T-helper 2 cell treated with Interferon-gamma antibody and Interleukin-4, amounts not matched to agents 5 μg/mL and 100 μg/mL, for 36 hours (primary cell): ENCODE measurements around the gene PIAS1.
"Not testable (repeated sequence)": the region's sequence is repeated elsewhere in the genome, so short reads cannot be mapped to it uniquely, and the experiment has no call there.

ENCODE experiments used
- DNase-seq: peaks from one replicate; pipeline ENCODE4 v3.0.0; 2021; ENCODE audit warnings: low spot score
- H3K27ac Mint-ChIP-seq: one replicate; pipeline ENCODE4 v1.8.0; 2021; ENCODE audit warnings: mild to moderate bottlenecking, mixed read lengths
- H3K27me3 Mint-ChIP-seq: one replicate; pipeline ENCODE4 v1.8.0; 2021; ENCODE audit warnings: low read depth, mixed read lengths
- H3K36me3 Mint-ChIP-seq: one replicate; pipeline ENCODE4 v1.8.0; 2021; ENCODE audit warnings: low read depth, mixed read lengths
- H3K4me1 Mint-ChIP-seq: one replicate; pipeline ENCODE4 v1.8.0; 2021; ENCODE audit warnings: low read depth, mixed read lengths
- H3K4me3 Mint-ChIP-seq: one replicate; pipeline ENCODE4 v1.8.0; 2022; ENCODE audit warnings: mild to moderate bottlenecking, moderate library complexity, mixed read lengths
- H3K9me3 Mint-ChIP-seq: one replicate; pipeline ENCODE4 v1.8.0; 2021; ENCODE audit warnings: mixed read lengths

PIAS1 gene

DNA sequence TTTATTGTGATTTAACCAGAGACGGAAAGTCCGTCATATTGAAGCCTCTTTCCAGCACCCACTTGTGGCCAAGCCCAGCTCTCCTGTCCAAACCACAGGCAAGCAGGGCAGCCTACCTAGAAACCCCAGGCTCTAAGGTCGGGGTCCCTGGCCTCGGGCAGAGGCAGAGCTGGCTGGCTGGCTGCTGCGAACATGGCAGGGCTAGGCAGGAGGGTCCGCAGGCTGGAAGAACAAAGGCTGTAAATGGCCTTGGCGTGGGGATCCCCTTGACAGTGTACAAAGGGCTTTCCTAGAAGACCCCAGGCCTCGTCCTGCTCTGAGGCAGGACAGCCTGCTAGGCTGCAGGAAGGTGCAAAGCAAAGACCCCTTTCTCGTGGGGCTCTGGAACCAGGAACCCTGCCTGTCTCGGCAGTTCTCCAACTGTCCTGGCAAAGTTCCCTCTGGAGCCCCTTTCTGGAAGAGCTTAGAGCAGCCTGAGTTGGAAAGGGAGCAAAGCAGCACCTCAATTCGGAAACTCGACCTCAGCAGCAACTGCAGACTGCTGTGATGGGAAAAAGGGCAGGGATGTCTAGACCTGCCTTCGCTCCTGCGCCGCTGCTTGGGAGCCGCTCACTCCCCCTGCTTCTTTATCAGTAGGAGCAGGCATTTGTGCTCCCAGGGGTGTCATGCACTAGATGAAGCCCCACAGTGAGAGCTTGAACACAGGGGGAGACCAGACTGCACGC lies 142.5 kb downstream of the PIAS1 start:
- Mint-ChIP-seq H3K27ac (no peak overlapping the region), H3K4me1 (peaks cover 4% of the 10 kb centered on the region), H3K36me3 (peaks cover 37% of the 10 kb centered on the region)

DNA sequence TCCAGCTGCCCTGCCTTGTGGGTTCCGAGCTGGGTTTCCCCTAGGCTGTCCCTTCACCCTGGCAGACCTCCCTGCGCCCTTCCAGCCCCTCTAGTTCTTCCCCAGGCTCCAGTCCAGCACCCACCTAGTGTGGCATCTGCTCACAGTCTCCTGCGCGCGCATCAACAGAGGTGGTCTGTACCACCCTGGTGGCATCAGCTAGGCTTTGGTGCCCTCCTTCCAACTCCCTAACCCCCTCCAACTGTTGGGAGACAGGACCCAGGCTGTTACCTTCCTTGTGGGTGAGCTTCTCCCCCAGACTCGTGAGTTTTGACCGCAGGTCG lies 143.0 kb downstream of the PIAS1 start:
- H3K27ac Mint-ChIP-seq = peak overlapping the region; percentile 55
- H3K9me3 Mint-ChIP-seq = no peaks in the 10 kb centered on the region
- DNase-seq = no peak
- H3K4me1 Mint-ChIP-seq = peaks cover 6% of the 10 kb centered on the region
- peaks cover 34% of the 10 kb centered on the region for H3K36me3 Mint-ChIP-seq
- no peak overlapping the region for H3K4me3 Mint-ChIP-seq
- no peaks in the 10 kb centered on the region for H3K27me3 Mint-ChIP-seq

More for the DNA sequence above, 142.5 kb downstream of the PIAS1 start:
- H3K27me3 Mint-ChIP-seq = no peaks in the 10 kb centered on the region
- DNase-seq = no peak
- H3K4me3 Mint-ChIP-seq = no peak overlapping the region
- H3K9me3 Mint-ChIP-seq = no peaks in the 10 kb centered on the region

DNA sequence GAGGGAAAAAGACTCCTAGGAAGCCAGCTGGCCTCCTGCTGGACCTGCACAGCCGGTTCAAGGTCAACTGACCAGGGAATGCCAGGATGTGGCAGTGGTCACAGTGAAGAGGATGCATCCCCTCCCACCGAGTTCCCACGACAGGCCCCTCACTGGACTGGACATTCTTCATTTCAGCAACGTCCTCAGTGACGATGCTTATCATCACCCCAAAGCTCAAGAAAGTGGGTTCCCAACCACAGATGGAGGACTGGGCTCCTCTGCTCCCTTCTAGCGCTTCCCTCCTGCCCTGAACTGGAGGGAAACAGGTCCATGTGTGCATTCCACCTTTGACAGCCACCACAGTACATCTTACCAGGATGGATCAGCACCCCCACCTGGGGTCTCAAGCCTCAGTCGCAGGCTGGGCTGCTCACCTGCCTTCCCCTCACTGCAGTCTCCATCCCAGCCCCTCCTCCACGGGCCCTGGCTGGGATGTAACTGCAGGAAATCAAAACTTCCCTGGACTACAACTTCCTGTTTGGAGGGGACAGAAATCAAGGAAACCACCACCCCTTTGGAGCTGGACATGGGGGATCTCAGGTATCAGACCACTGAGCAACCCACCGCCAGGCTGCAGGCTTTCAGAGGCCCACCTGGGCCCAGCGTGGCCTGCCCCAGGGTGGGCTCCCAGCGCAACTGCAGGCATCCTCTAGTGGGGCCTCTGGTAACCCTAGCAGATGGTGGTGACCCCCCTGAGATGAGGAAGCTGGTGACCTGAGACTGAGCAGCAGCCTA lies 143.7 kb downstream of the PIAS1 start:
- Mint-ChIP-seq H3K9me3 (no peaks in the 10 kb centered on the region), H3K36me3 (peaks cover 29% of the 10 kb centered on the region), H3K27ac (peak overlapping the region; percentile 65), H3K4me3 (no peak overlapping the region), H3K27me3 (no peaks in the 10 kb centered on the region), H3K4me1 (peaks cover 6% of the 10 kb centered on the region)
- no peak for DNase-seq

DNA sequence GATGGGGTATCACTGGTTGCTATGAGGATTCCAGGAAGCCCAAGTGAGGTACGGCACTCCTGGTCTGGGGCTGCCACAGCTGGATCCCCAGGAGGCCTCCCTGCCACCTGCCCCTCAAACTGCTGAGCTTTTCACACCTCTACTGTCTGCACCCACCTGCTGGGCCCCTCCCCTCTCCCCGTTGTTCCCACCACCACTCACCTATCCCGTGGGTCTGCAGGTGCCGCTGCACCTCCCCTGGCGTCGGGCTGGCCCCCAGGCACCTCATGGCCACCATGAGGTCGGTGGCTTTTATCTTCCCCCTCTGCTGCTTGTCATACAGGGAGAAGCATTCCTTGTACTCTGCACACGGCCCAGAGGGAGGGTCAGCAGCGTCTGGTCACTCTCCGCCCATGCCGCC lies 145.2 kb downstream of the PIAS1 start:
- H3K9me3 Mint-ChIP-seq = no peaks in the 10 kb centered on the region
- no peak for DNase-seq
- H3K4me1 Mint-ChIP-seq = peaks cover 6% of the 10 kb centered on the region
- H3K36me3 Mint-ChIP-seq = peaks cover 18% of the 10 kb centered on the region
- H3K4me3 Mint-ChIP-seq = no peak overlapping the region
- H3K27ac Mint-ChIP-seq = no peak overlapping the region
- no peaks in the 10 kb centered on the region for H3K27me3 Mint-ChIP-seq

DNA sequence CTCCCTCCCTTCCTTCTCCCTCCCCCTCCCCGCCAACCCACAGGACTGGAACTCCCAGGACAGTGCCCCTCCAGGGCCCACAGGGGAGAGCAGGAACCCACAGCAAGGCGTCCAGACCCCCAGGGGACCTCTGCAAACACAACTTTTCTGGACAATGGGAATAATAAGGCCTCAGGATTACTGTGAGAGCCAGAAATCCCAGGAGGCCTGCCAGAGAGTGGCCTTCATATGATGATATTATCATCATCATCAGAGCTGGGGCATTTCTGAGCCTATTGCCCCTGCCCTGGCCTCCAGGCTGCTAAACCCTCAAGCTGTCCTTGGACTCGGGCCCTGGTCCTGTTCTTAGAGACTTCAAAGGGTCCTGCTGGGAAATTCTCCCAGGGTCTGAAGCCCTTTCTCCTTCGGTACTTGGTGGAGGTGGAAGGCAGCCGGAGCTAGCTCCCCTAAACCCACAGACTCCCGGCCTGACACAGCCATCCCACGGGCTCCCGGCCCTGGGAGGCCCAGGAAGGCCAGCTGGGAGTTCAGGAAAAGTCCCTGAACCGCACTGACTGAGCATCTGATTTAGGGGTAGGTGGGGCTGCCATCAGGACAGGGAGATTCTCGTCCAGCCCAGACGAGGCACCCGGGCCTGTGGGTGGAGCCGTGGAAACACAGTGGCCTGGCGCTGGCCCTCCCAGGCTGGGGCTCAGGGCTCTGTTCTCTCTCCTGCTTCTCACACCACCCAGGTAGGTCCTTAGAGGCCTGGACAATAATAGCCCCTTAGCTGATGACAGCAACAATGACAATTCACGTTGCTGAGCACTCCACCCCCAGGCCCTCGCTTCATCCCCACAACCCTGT lies 146.1 kb downstream of the PIAS1 start:
- H3K9me3 Mint-ChIP-seq = no peaks in the 10 kb centered on the region
- peaks cover 11% of the 10 kb centered on the region for H3K4me1 Mint-ChIP-seq
- no peak for DNase-seq
- H3K4me3 Mint-ChIP-seq = no peak overlapping the region
- H3K27me3 Mint-ChIP-seq = no peaks in the 10 kb centered on the region
- peaks cover 13% of the 10 kb centered on the region for H3K36me3 Mint-ChIP-seq
- H3K27ac Mint-ChIP-seq = no peak overlapping the region

DNA sequence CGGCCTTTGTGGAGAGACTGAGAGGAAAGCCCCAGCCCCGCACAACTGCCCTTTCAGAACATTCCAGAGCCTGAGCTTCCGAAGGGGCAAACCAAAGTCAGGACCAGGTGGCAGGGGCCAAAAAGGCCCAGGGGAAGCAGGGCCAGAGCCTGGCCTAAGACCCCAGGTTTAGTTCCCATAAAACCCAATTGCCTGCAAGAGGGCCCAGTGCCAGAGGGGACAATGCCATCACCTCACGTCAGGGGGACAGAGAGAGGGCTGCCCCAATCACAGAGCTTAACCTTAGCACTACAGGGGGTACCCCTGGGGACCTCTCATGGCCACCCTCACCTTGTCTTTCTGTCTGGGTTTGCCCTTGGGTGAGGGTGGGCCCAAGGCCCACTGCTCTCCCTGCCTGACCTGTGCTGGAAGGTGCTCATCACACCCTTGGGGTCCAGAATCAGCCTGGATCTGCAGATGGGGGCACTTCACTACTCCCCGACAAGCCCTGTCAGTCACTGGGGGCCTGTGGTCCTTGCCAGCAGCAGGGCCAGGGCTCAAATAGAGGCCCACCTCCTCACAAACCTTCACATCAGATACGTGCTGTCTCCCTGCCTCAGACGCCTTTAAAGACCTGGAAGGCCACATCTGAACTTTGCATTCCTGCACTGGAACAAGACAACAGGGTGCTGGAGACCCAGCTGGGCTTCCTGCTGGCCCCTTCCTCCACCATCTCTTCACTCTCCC lies 147.2 kb downstream of the PIAS1 start:
- H3K36me3 Mint-ChIP-seq = peaks cover 8% of the 10 kb centered on the region
- peaks cover 16% of the 10 kb centered on the region for H3K4me1 Mint-ChIP-seq
- no peaks in the 10 kb centered on the region for H3K9me3 Mint-ChIP-seq
- no peak overlapping the region for H3K4me3 Mint-ChIP-seq
- H3K27me3 Mint-ChIP-seq = no peaks in the 10 kb centered on the region
- no peak for DNase-seq
- H3K27ac Mint-ChIP-seq = no peak overlapping the region

DNA sequence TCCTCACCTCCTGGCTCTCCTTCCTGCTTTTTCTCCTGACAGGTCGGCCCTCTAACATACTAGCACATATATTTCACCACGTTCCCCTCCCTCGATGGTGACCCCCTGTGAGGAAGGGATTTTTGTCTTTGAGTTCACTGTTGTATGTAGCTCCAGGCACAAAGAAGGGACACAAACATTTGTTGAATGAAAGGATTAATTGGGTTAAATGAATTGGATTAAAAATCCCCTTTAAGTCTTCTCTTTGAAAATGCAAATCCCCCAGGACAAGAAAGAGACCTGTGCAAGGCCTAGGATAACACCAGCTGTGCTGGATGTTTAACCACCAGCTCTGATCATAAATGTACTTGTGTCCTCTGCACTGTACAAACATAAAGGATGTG lies 147.8 kb downstream of the PIAS1 start:
- H3K27me3 Mint-ChIP-seq = no peaks in the 10 kb centered on the region
- H3K4me1 Mint-ChIP-seq = peaks cover 17% of the 10 kb centered on the region
- H3K4me3 Mint-ChIP-seq = no peak overlapping the region
- H3K27ac Mint-ChIP-seq = no peak overlapping the region
- H3K9me3 Mint-ChIP-seq = no peaks in the 10 kb centered on the region
- DNase-seq = no peak
- peaks cover 8% of the 10 kb centered on the region for H3K36me3 Mint-ChIP-seq

DNA sequence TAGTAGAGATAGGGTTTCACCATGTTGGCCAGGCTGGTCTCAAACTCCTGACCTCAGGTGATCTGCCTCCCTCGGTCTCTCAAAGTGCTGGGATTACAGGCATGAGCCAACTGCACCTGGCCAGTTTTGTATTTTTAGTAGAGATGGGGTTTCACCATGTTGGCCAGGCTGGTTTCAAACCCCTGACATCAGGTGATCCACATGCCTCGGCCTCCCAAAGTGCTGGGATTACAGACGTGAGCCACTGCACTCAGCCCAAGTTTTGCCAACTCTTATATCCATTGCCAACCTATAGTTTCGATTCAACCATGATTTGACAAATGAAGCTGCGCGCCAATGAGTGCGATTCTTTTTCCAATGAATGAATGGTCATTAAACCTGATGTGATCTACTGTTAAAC lies 148.9 kb downstream of the PIAS1 start:
- H3K36me3 Mint-ChIP-seq = not testable (repeated sequence)
- H3K27ac Mint-ChIP-seq = peak overlapping the region; percentile 2

DNA sequence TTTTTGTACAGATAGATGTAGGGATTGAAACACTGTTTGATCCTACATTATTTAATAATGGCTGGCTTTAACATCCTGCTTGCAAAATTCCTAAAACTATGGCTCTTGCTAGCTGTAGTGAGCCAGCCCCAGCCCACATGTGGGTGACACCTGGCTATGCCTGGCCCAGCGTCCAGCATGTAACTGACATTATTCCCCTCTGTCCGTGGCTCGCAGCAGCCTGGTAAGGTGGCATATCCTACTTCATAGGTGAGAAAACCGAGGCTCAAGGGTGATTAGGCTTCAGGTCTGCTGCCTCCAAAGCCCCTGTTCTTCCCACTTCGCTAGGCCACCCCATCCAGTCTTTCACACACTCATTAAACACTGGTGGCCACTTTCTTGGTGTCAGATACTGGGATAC lies 149.4 kb downstream of the PIAS1 start:
- Mint-ChIP-seq H3K9me3 (no peaks in the 10 kb centered on the region), H3K4me1 (peaks cover 24% of the 10 kb centered on the region), H3K27ac (peak overlapping the region; percentile 2), H3K27me3 (no peaks in the 10 kb centered on the region), H3K36me3 (peaks cover 3% of the 10 kb centered on the region), H3K4me3 (no peak overlapping the region)
- DNase-seq = no peak

More for the DNA sequence above, 148.9 kb downstream of the PIAS1 start:
- peaks cover 21% of the 10 kb centered on the region for H3K4me1 Mint-ChIP-seq
- H3K4me3 Mint-ChIP-seq, H3K9me3 Mint-ChIP-seq, H3K27me3 Mint-ChIP-seq, DNase-seq: not testable (repeated sequence)

DNA sequence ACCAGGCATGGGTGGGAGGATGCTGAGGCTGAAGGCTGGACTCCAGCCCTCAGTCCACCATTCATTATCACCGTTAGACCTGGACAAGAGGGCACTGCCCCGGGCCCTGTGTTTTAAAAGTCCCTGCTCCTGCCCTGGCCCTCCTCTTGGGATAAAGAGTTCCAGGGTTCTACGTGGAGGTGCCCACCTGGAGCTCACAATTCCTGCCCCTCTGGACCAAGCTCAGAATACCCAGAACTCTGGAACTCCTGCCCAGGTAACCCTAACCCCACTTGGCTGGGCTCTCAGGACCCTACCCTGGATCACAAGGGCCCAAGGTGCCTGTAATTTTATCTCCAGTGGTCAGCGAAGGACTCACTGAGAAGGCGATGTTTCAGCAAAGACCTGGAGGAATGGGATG lies 149.8 kb downstream of the PIAS1 start:
- Mint-ChIP-seq H3K9me3 (no peaks in the 10 kb centered on the region), H3K27ac (no peak overlapping the region), H3K4me3 (no peak overlapping the region), H3K36me3 (peaks cover 8% of the 10 kb centered on the region), H3K4me1 (peaks cover 27% of the 10 kb centered on the region), H3K27me3 (no peaks in the 10 kb centered on the region)
- DNase-seq = no peak

DNA sequence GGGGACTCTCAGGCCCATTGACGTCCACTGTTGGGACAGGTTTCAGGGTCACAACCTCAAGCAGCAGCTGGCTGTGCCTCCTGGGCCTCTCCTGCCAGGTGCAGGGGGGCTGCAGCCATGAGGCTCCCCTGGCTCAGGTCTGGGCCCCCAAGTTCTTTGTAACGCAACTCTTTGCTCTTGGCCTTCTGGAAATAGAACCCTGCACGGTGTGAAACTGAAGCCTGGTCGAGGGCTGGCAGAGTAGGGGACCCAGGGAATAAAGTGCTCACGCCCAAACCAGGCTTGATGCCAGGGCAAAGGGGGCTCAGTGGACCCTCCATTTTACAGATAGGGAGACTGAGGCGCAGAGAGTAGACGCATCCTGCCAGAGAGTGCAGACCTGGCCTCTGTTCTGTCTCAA lies 150.2 kb downstream of the PIAS1 start:
- no peaks in the 10 kb centered on the region for H3K27me3 Mint-ChIP-seq

DNA sequence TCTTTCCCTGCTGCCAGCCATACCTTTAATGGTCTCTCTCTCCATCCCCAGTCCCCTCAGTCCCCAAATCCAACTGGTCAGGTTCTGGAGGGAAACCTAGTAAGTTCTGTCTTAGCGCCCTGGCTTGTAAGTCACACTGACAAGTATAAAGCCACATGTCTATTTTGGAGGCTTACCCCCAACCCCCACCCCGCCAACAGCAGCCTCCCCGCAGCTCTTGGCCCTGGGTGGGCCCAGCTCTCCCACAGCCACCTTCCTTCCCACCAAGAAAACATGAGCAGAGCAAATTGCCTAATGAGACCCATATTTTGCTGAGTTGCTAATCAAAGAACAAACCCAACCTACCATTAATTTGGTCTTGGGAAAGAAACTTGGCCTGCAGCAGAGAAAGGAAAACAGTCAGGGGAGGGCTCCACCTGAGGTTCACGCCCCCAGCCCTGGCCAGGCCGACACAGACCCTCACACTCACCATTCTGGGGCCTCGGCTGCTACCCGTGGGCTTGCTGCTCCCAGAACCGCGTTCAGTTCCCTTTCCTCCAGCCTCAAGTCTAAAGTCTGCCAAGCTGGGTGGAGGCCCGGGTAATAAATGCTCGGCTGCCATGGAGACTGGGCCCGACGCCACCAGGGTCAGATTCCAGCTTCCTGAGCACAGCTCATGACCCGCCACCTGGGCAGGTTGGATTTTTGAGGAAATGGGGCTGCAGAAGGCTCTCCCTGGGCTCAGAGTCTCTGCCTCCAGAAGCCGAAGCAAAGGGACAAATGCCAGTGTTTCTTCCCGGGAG lies 150.9 kb downstream of the PIAS1 start, which contains the start of gene CALML4:
Gene CALML4 (minus strand): TSS at position 557 of the 782 bp plus-strand sequence. CDS start 85 bp downstream, at position 472.
- peaks cover 36% of the 10 kb centered on the region for H3K4me1 Mint-ChIP-seq
- H3K4me3 Mint-ChIP-seq = peak within 1 kb of the TSS; percentile 70
- H3K27ac Mint-ChIP-seq = peak within 1 kb of the TSS; percentile 82
- H3K36me3 Mint-ChIP-seq = peaks cover 10% of the 10 kb centered on the region
- DNase-seq = no peak
- H3K27me3 Mint-ChIP-seq = no peaks in the 10 kb centered on the region
- H3K9me3 Mint-ChIP-seq = no peaks in the 10 kb centered on the region

More for the DNA sequence above, 150.2 kb downstream of the PIAS1 start:
- H3K36me3 Mint-ChIP-seq = peaks cover 8% of the 10 kb centered on the region
- no peak for DNase-seq
- peak overlapping the region; percentile 60 for H3K27ac Mint-ChIP-seq
- H3K9me3 Mint-ChIP-seq = no peaks in the 10 kb centered on the region
- peaks cover 30% of the 10 kb centered on the region for H3K4me1 Mint-ChIP-seq
- H3K4me3 Mint-ChIP-seq = peak overlapping the region; percentile 70

DNA sequence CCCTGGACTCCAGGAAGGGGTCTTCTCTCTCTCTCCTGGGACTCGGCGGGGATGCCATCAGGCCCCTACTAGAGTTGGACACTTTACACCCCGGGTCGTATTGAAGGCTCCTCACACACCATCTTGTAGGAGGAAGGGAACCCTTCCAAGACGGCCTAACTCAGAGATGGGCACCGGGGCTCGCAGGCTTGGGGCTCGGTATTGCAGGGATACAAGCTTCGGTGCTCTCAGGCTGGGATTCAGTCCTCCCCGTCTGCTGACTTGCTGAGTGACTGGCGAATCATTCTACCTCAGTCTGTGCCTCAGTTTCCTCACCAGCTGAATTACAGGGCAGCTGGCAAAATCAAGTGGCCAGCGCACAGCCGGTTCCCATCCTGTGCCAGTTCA lies 151.4 kb downstream of the PIAS1 start:
- H3K4me3 Mint-ChIP-seq = peak overlapping the region; percentile 70
- H3K27ac Mint-ChIP-seq = peak overlapping the region; percentile 82
- H3K27me3 Mint-ChIP-seq = no peaks in the 10 kb centered on the region
- H3K36me3 Mint-ChIP-seq = peaks cover 10% of the 10 kb centered on the region
- H3K9me3 Mint-ChIP-seq = no peaks in the 10 kb centered on the region
- no peak for DNase-seq
- H3K4me1 Mint-ChIP-seq = peaks cover 39% of the 10 kb centered on the region
